Keratinocyte (primary cell): ENCODE data around the gene IL11. TPM values are rescaled to one million over a fixed set of nuclear protein-coding genes. Genes with fewer than 3 reads are reported as not detected.

Experiments used
- DNase-seq: peaks from one replicate; pipeline ENCODE4 v3.0.0-alpha.2; 2011; ENCODE audit warnings: low read depth, missing footprints, low spot score
- FAIRE-seq: peaks from 2 replicates; lab custom pipeline; 2011; peaks lifted over from hg19 to GRCh38; lab: Jason Lieb, UNC
- H2AFZ ChIP-seq: 2 replicates; pipeline ENCODE4 v1.6.0; 2012; ENCODE audit warnings: low read length, control low read depth, inconsistent platforms; ENCODE audit not compliant: control insufficient read depth
- H3K27ac ChIP-seq: 2 replicates; pipeline ENCODE4 v1.5.1; 2011; ENCODE audit warnings: low read length; ENCODE audit not compliant: control insufficient read depth, insufficient read depth
- H3K27me3 ChIP-seq: 3 replicates; pipeline ENCODE4 v1.6.0; 2011; ENCODE audit warnings: low read length; ENCODE audit not compliant: control insufficient read depth, insufficient read depth; ENCODE audit errors: extremely low read depth
- H3K36me3 ChIP-seq, 2 experiments: 2 replicates in 1 of 2; 3 replicates in 1 of 2; pipeline ENCODE4 v1.5.1; 2011; ENCODE audit warnings: low read length in 2 of 2, mild to moderate bottlenecking in 1 of 2; ENCODE audit not compliant: control insufficient read depth in 2 of 2, insufficient read depth in 2 of 2; ENCODE audit errors: extremely low read depth in 1 of 2
- H3K4me1 ChIP-seq: 3 replicates; pipeline ENCODE4 v1.5.1; 2011; ENCODE audit warnings: low read length; ENCODE audit not compliant: control insufficient read depth, insufficient read depth; ENCODE audit errors: extremely low read depth
- H3K4me2 ChIP-seq: 3 replicates; pipeline ENCODE4 v1.6.0; 2011; ENCODE audit warnings: low read depth, low read length; ENCODE audit not compliant: control insufficient read depth, insufficient read depth; ENCODE audit errors: extremely low read depth
- H3K4me3 ChIP-seq, 3 experiments: fragments of 200-600 bp in 1 of 3; sonication (generic) in 1 of 3; 2 replicates in 2 of 3; 3 replicates in 1 of 3; pipeline ENCODE4 v1.5.1; 2011 to 2016; ENCODE audit warnings: low read length in 3 of 3, mild to moderate bottlenecking in 3 of 3, control low read depth in 2 of 3, inconsistent platforms in 1 of 3, low read depth in 1 of 3, mixed read lengths in 1 of 3, mixed run types in 1 of 3, moderate library complexity in 1 of 3; ENCODE audit not compliant: control insufficient read depth in 2 of 3, insufficient read depth in 2 of 3; ENCODE audit errors: extremely low read depth in 1 of 3
- H3K79me2 ChIP-seq: 2 replicates; pipeline ENCODE4 v1.6.0; 2012; ENCODE audit warnings: low read length; ENCODE audit not compliant: control insufficient read depth, insufficient read depth
- H3K9ac ChIP-seq: 3 replicates; pipeline ENCODE4 v1.6.0; 2011; ENCODE audit warnings: low read length; ENCODE audit not compliant: control insufficient read depth, insufficient read depth; ENCODE audit errors: extremely low read depth
- H3K9me1 ChIP-seq: 3 replicates; pipeline ENCODE4 v1.6.0; 2011; ENCODE audit warnings: low read length; ENCODE audit not compliant: control insufficient read depth, insufficient read depth; ENCODE audit errors: extremely low read depth
- H3K9me3 ChIP-seq: 2 replicates; pipeline ENCODE4 v1.5.1; 2012; ENCODE audit warnings: low read depth, low read length; ENCODE audit not compliant: control insufficient read depth
- H4K20me1 ChIP-seq: 3 replicates; pipeline ENCODE4 v1.6.0; 2011; ENCODE audit warnings: low read length; ENCODE audit not compliant: control insufficient read depth, insufficient read depth; ENCODE audit errors: extremely low read depth
- EZH2 ChIP-seq: IDR thresholded peaks from one replicate; pipeline ENCODE4 v1.6.1; 2012; ENCODE audit warnings: inconsistent platforms, mild to moderate bottlenecking, low read length, moderate library complexity
- dilution Hi-C: fragments of 300-500 bp; cut with MboI; formaldehyde crosslinking; loops from one replicate; pipeline ENCODE4 v1.7.0; 2020; ENCODE audit warnings: low sequenced_read_pairs; ENCODE audit not compliant: extremely low pct_ligation_motif_present
- polyA plus RNA-seq, 5 experiments: library from polyadenylated mRNA; depleted of rRNA in 3 of 5; stranded (reverse) in 3 of 5; stranded (forward) in 1 of 5; unstranded in 1 of 5; fragments of >200 nt; gene quantifications; 1 replicate in 1 of 5; 2 replicates in 3 of 5; 3 replicates in 1 of 5; pipeline versions ENCODE4 v1.2.1 to v1.2.3, GENCODE V29; 2011 to 2012; ENCODE audit warnings: missing spikeins in 2 of 5, low read depth in 1 of 5, low replicate concordance in 1 of 5
- TF ChIP-seq, protein P1 (sequence below), 3 experiments: IDR thresholded peaks in 1 of 3; conservative IDR thresholded peaks in 1 of 3; optimal IDR thresholded peaks in 1 of 3; 2 replicates in 2 of 3; 3 replicates in 1 of 3; pipeline versions ENCODE3 to v1.5.1; 2011; ENCODE audit warnings: low read length in 3 of 3, mild to moderate bottlenecking in 3 of 3, moderate library complexity in 2 of 3, control low read depth in 1 of 3, inconsistent platforms in 1 of 3; ENCODE audit not compliant: insufficient read depth in 2 of 3; ENCODE audit errors: extremely low read depth in 1 of 3

The IL11 gene
- polyA plus RNA-seq, 1 donor (not counting 4 experiments of a cell fraction or from before 2014, with no cell fraction given) = 2.2 TPM

DNA sequence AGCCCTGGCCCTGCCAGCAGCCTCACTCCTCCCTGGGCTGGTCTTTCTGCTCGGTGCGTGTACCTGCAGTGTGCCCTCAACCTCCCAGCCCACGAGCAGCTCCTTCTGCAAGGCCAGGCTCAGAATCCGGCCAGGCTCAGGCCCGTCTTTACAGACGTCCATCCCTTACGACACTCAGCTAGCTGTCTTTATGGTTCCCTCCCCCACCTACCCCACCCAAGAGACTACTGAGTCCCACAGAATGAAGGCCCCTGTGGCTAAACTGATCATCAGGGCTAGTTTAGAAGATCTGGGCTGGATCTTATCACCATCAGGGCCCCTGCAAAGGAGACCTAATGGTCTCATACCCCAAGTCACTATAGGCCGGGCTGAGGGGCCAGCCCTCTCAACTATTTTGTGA is 55.9 kb downstream of the IL11 start:
- no peaks in the 10 kb centered on the region for H3K9me3 ChIP-seq
- no peak overlapping the region for H3K9ac ChIP-seq
- peaks cover 6% of the 10 kb centered on the region for H3K4me1 ChIP-seq
- TF ChIP-seq, protein P1, sequence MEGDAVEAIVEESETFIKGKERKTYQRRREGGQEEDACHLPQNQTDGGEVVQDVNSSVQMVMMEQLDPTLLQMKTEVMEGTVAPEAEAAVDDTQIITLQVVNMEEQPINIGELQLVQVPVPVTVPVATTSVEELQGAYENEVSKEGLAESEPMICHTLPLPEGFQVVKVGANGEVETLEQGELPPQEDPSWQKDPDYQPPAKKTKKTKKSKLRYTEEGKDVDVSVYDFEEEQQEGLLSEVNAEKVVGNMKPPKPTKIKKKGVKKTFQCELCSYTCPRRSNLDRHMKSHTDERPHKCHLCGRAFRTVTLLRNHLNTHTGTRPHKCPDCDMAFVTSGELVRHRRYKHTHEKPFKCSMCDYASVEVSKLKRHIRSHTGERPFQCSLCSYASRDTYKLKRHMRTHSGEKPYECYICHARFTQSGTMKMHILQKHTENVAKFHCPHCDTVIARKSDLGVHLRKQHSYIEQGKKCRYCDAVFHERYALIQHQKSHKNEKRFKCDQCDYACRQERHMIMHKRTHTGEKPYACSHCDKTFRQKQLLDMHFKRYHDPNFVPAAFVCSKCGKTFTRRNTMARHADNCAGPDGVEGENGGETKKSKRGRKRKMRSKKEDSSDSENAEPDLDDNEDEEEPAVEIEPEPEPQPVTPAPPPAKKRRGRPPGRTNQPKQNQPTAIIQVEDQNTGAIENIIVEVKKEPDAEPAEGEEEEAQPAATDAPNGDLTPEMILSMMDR (optimal IDR thresholded peaks at IDR 0.05 in 1 of 3, IDR thresholded peaks at IDR 0.05 in 1 of 3, conservative IDR thresholded peaks at IDR 0.05 in 1 of 3; ENCODE audit: extremely low read depth in 1 of 3, insufficient read depth in 2 of 3, low read length in 3 of 3) = no peak
- no peak for TF ChIP-seq EZH2
- H4K20me1 ChIP-seq = no peaks in the 10 kb centered on the region
- no peak overlapping the region for H2AFZ ChIP-seq
- no peak overlapping the region for H3K27ac ChIP-seq
- no peak overlapping the region for H3K4me2 ChIP-seq
- no peaks in the 10 kb centered on the region for H3K36me3 ChIP-seq
- no peak overlapping the region for H3K4me3 ChIP-seq
- dilution Hi-C loops = no loop called here
- no peaks in the 10 kb centered on the region for H3K9me1 ChIP-seq
- H3K27me3 ChIP-seq = no peaks in the 10 kb centered on the region
- H3K79me2 ChIP-seq = no peaks in the 10 kb centered on the region
- FAIRE-seq (no peak), DNase-seq (no peak)

Other genes with a start within 250 kb of the IL11 start
- 89.7 to 113 TPM (median 99.6 TPM) in 3 replicates for gene TNNT1, start 221.3 kb downstream of the IL11 start, polyA plus RNA-seq
- gene TNNI3, start 212.7 kb downstream of the IL11 start, polyA plus RNA-seq = 2.2 to 4.1 TPM (median 3.3 TPM) in 3 replicates
- 8.5 to 14.3 TPM (median 12.9 TPM) in 3 replicates for gene DNAAF3, start 203.8 kb downstream of the IL11 start, polyA plus RNA-seq
- 0.05 to 0.39 TPM (median 0.33 TPM) in 3 replicates for gene SYT5, start 190.2 kb downstream of the IL11 start, polyA plus RNA-seq
- gene PTPRH, start 161.0 kb downstream of the IL11 start, polyA plus RNA-seq = 0.06 to 0.17 TPM (median 0.09 TPM) in 3 replicates
- 0.60 to 0.88 TPM (median 0.68 TPM) in 3 replicates for gene TMEM86B, start 141.7 kb downstream of the IL11 start, polyA plus RNA-seq
- 26.7 to 49.7 TPM (median 27.5 TPM) in 3 replicates for gene PPP6R1, start 111.4 kb downstream of the IL11 start, polyA plus RNA-seq
- gene HSPBP1, start 90.4 kb downstream of the IL11 start, polyA plus RNA-seq = 20.2 to 26.7 TPM (median 24.7 TPM) in 3 replicates
- 0.46 to 1.1 TPM (median 0.98 TPM) in 3 replicates for gene BRSK1, start 86.5 kb downstream of the IL11 start, polyA plus RNA-seq
- not detected in 3 replicates for gene TMEM150B, start 45.1 kb downstream of the IL11 start, polyA plus RNA-seq
- gene KMT5C, start 30.6 kb downstream of the IL11 start, polyA plus RNA-seq = 4.3 to 7.4 TPM (median 6.5 TPM) in 3 replicates
- 1.4 to 6.5 TPM (median 1.7 TPM) in 3 replicates for gene COX6B2, start 15.7 kb downstream of the IL11 start, polyA plus RNA-seq
- not detected in 3 replicates for gene GARIN5B, start 7.2 kb downstream of the IL11 start, polyA plus RNA-seq
- gene TMEM190, start 6.4 kb upstream of the IL11 start, polyA plus RNA-seq = 0.19 TPM in 1 of 3 replicates, not detected in the others
- gene TMEM238, start 13.8 kb upstream of the IL11 start, polyA plus RNA-seq = 0.23 to 0.31 TPM (median 0.24 TPM) in 3 replicates
- 282 to 1,011 TPM (median 432 TPM) in 3 replicates for gene RPL28, start 15.5 kb upstream of the IL11 start, polyA plus RNA-seq
- 22.1 to 42.3 TPM (median 31.8 TPM) in 3 replicates for gene UBE2S, start 37.3 kb upstream of the IL11 start, polyA plus RNA-seq
- gene SHISA7, start 72.8 kb upstream of the IL11 start, polyA plus RNA-seq = not detected in 3 replicates
- 24.5 to 37.7 TPM (median 34.7 TPM) in 3 replicates for gene ISOC2, start 91.2 kb upstream of the IL11 start, polyA plus RNA-seq
- gene C19orf85, start 94.3 kb upstream of the IL11 start, polyA plus RNA-seq = not detected in 3 replicates
- gene ZNF628, start 106.2 kb upstream of the IL11 start, polyA plus RNA-seq = 0.22 to 1.5 TPM (median 0.39 TPM) in 3 replicates
- 11.0 to 12.5 TPM (median 11.9 TPM) in 3 replicates for gene NAT14, start 114.7 kb upstream of the IL11 start, polyA plus RNA-seq
- not detected in 3 replicates for gene SSC5D, start 118.0 kb upstream of the IL11 start, polyA plus RNA-seq
- gene SBK2, start 166.7 kb upstream of the IL11 start, polyA plus RNA-seq = not detected in 3 replicates
- not detected in 3 replicates for gene SBK3, start 175.1 kb upstream of the IL11 start, polyA plus RNA-seq
- 1.5 to 4.3 TPM (median 2.4 TPM) in 3 replicates for gene ZNF579, start 210.4 kb upstream of the IL11 start, polyA plus RNA-seq
- 2.7 to 3.3 TPM (median 2.7 TPM) in 3 replicates for gene FIZ1, start 229.1 kb upstream of the IL11 start, polyA plus RNA-seq
- gene ZNF524, start 229.8 kb upstream of the IL11 start, polyA plus RNA-seq = 2.6 to 6.9 TPM (median 3.1 TPM) in 3 replicates
- gene ZNF865, start 235.2 kb upstream of the IL11 start, polyA plus RNA-seq = 1.1 to 2.1 TPM (median 1.7 TPM) in 3 replicates